Measurements from ENCODE around the gene SALL1.

- no peak for TF ChIP-seq POLR2A (IDR thresholded peaks at IDR 0.05; ENCODE audit: low read length)
- TF ChIP-seq GATA1 (IDR thresholded peaks at IDR 0.05; ENCODE audit: low read depth, low read length): no peak
Measured at GRCh38 chr16:51133688-51134087, 17.4 kb downstream of the SALL1 start.

Measured in erythroblast (primary cell).